Neural cell (in vitro differentiated cells): Measurements from ENCODE around the gene SPC24.

Source experiments
- CTCF ChIP-seq: fragments of 450-650 bp; IDR thresholded peaks from 2 replicates; pipeline ENCODE4 v1.5.1; 2014; ENCODE audit warnings: antibody characterized with exemption, mild to moderate bottlenecking, moderate library complexity; ENCODE audit not compliant: poor library complexity, severe bottlenecking
- EP300 ChIP-seq: fragments of 450-650 bp; conservative IDR thresholded peaks from 2 replicates; pipeline ENCODE4 v1.6.1; 2014; ENCODE audit warnings: antibody characterized with exemption, mild to moderate bottlenecking, moderate library complexity; ENCODE audit not compliant: poor library complexity, severe bottlenecking
- EZH2 ChIP-seq: fragments of 200-600, 300-800 bp; shearing (Covaris generic), sonication (generic); IDR thresholded peaks from 2 replicates; pipeline ENCODE4 v1.6.1; 2014; ENCODE audit warnings: antibody characterized with exemption, low read length, borderline replicate concordance, mild to moderate bottlenecking; ENCODE audit not compliant: insufficient read depth, poor library complexity, severe bottlenecking
- MXI1 ChIP-seq: fragments of 450-650 bp; conservative IDR thresholded peaks from 2 replicates; pipeline ENCODE4 v1.6.1; 2014; ENCODE audit warnings: antibody characterized with exemption, mild to moderate bottlenecking; ENCODE audit not compliant: poor library complexity, severe bottlenecking
- POLR2AphosphoS5 ChIP-seq: IDR thresholded peaks from 2 replicates; pipeline ENCODE4 v1.6.1; 2012
- REST ChIP-seq: IDR thresholded peaks from 2 replicates; pipeline ENCODE4 v1.6.1; 2012; ENCODE audit warnings: borderline replicate concordance
- SMC3 ChIP-seq: fragments of 450-650 bp; conservative IDR thresholded peaks from 2 replicates; pipeline ENCODE4 v1.6.1; 2014; ENCODE audit warnings: antibody characterized with exemption, mild to moderate bottlenecking, moderate library complexity; ENCODE audit not compliant: poor library complexity
- TAF1 ChIP-seq: IDR thresholded peaks from 2 replicates; pipeline ENCODE4 v1.6.1; 2012; ENCODE audit warnings: low read depth

- TF ChIP-seq CTCF (no peak), REST (no peak), EP300 (no peak), TAF1 (no peak), EZH2 (no peak), MXI1 (no peak), SMC3 (no peak), POLR2AphosphoS5 (no peak)
Measured at GRCh38 chr19:11201791-11202190, 46.2 kb upstream of the SPC24 start.
